Hematopoietic multipotent progenitor cell treated with erythropoietin and hydrocortisone succinate and interleukin-3 and kit ligand, for 17 days (in vitro differentiated cells): Measurements from ENCODE around the gene CPLX3.

ENCODE experiments used
- DNase-seq: peaks from one replicate; pipeline ENCODE4 v3.0.0-alpha.2; 2015; ENCODE audit warnings: low spot score

The CPLX3 gene

DNA sequence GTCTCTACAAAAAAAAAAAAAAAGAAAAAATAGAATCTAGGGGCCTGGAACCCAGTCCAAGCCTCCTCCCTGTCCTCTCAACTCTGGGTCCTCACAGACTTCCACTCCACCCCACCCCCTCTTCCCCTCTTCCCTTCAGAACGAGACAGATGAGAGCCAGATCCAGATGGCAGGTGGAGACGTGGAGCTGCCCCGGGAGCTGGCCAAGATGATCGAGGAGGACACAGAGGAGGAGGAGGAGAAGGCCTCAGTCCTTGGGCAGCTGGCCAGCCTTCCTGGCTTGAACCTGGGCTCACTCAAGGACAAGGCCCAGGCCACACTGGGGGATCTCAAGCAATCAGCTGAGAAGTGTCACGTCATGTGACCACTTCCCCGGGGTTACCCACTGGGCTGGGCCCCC is 3.6 kb downstream of the CPLX3 start:
- DNase-seq, result no peak

GRCh38 chr15:74830868-74831267 is 4.4 kb downstream of the CPLX3 start:
- no peak for DNase-seq

DNA sequence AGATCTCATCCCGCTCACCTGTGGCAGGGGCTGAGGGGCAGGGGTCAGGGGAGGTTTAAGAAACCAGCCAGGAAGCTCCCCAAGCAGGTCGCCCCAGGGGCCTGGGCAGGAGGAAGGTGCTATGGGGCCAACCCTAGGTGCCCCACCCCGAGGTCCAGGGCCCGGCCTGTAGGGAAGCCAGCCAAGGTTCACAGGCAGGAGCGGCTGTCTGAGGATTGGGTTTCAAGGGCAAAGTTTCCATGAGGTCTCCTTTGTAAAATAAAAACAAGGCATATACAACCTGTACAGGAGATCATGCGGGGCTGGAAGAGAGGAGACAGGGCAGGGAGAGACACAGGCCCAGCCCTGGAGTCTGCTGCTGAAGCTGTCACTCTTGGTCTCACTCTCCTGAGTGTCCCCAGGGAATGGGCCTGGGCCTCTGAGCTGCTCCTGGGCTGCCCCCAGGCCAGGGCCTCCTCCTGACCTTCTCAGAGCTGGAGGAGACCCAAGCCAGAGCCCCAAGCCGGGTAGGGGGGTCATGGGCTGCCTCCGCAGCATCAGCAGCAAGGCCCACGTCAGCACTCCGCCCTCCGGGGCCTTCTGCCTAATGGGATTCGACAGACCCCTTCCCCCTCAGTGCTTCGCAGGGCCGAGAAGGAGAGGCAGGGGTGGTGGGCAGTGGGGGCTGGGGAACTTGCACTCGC is 5.5 kb downstream of the CPLX3 start:
- DNase-seq, result no peak

- DNase-seq, result no peak
Observed at GRCh38 chr15:74832826-74833225, 6.4 kb downstream of the CPLX3 start.

- no peak for DNase-seq
Observed at GRCh38 chr15:74833376-74834107, 7.1 kb downstream of the CPLX3 start.

- peak; percentile 50 for DNase-seq
Observed at GRCh38 chr15:74835312-74835823, 8.9 kb downstream of the CPLX3 start.

DNA sequence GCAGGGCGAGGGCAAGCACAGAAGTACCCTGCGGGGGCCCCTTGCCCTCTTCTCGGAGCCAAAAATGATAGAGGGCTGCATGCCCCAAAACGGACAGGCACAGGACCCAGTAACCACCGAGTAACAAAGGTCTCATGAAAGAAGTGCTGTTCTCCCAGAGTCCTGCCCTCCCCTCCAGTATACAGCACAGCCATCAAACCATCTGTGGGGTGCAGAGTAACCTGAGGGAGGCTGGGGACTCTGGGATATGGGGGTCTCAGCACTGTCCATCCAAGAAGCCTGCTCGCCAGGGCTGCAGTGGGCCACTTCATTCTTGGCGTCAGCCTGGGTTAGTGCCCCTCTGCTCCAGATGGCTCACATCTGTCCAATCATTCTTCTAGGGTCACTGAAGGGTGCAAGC is 10.4 kb downstream of the CPLX3 start:
- DNase-seq, result no peak

GRCh38 chr15:74837482-74838136 is 11.2 kb downstream of the CPLX3 start:
- no peak for DNase-seq

GRCh38 chr15:74838137-74838516 is 11.7 kb downstream of the CPLX3 start:
- no peak for DNase-seq

GRCh38 chr15:74838746-74839525 is 12.5 kb downstream of the CPLX3 start:
- DNase-seq, result no peak

DNA sequence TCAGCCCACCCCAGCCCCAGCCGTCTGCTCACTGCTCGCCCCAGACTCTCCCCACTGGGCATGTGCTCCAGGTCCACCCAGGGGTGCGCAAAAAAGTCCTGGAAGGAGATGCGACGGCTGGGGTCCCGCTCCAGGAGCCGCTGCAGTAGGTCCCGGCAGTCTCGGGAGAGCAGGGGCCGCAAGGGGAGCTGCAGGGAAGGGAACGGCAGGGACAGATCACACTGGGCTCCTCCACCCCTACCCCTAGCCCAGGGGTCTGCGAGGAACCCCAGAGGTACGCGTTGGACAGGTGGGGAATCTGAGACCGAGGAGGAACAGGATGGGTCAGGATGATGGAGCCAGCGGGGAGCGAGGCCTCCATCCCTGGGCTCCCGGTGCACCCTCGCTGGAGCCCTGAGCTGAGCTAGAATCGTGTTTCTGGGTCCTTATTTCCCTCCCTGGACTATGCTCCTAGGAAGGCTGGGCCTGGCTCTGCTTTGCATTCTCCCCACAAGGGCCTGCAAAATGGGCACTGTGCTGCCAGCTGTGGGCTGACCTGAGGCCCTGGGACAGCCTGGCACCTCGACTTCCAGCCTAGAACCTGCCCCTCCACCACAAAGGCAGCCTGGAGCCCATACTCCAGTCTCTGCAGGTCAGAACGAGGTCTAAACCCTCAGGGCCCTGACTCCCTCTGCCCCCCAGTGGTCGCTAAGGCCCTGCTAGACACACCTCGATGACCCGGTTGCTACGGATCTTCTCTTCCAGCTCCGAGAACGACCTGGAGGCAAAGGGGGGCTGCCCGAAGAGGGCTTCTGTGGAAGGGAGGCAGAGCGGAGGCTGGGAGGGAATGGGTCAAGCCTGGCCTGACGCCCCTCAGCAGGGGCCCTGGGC is 13.3 kb downstream of the CPLX3 start:
- no peak for DNase-seq

DNA sequence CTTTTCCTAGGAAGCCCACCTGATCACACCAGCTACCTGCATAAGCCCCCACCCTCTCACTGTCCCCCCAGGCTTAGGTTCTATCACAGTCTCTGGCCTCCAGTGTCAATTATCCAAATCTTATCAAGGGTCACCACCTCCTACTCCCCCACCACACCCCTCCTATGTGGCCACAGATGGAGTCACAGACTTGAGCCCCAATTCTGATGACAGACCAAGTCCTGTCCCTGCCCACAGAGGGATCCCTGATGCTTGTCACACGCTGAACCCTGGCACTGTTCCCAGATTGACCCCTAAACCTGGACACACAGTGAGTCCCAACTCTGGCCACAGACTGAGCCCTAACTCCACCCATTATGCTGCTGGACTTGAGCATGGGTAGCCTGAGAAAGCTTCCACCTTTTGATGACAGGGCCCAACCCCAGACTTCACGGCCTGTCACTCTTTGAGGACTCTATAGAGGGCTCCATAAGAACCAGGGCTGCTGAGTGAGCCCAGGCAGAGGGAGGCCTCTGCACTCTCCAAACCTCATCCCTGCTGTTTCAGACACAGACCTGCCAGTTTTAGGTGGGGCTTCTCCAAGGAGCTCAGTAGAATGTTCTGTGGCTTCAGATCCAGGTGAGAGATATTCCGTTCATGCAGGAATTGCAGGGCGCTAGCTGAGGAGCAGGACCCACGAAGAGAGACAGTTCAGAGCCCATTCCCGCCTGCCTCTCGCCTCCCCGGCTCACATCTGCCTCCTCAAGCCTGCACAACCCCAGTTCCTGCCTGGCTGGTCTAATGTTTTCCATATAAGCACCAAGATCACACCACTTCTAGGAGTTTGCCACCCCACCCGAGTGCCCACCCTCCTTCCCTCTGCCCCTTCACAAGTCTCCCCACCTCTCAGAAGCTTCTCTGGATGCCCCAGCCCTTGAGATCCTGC is 14.7 kb downstream of the CPLX3 start:
- DNase-seq, result no peak

DNA sequence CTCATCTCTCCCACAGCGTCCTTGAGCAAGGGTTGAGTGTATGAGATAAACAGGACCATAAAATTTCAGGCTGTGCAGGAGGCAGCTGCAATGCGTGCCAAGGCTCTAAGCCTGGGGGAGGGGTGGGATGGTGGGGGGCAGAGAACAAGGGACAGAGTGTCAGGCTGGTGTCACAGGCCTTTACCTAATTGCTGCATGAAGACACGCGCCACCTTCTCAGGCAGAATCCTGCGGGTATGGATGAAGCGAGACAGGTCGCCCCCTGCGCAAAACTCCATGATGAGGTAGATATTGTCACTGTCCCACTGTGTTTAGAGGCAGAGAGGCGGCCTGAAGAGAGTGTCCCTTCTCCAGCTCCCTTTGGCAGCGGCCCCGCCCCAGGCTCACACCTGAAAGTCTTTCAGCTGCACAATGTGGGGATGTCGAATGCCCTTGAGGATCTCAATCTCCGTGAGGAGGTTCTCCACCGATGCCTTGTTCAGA is 15.5 kb downstream of the CPLX3 start:
- no peak for DNase-seq

- DNase-seq, result peak; percentile 85
Observed at GRCh38 chr15:74842581-74843444, 16.4 kb downstream of the CPLX3 start, which contains the start of gene ULK3. ULK3 (minus strand) TSS chr15:74843156; CDS start chr15:74843105, 51 bp downstream.

DNA sequence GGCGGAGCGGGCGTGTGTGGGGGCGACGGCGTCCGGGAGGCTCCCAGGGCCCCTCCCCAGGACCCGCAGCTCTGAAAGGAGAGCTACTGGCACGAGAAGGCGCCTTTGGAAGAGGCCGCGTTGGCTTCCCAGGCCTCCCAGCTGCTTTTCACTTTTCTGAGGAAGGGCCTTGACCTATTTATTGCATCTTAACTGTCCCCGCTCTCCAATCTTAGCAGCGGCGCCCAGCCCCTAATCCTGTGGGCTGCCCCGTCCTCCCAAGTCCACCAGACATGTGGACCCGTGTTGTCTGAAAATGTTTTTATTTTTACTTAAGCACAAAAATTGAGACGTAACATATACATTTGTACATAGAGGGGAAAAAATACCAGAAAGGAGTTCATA is 17.0 kb downstream of the CPLX3 start:
- DNase-seq, result no peak

GRCh38 chr15:74843891-74844299 is 17.5 kb downstream of the CPLX3 start:
- DNase-seq, result peak; percentile 69

- no peak for DNase-seq
Observed at GRCh38 chr15:74844319-74845207, 18.1 kb downstream of the CPLX3 start.

DNA sequence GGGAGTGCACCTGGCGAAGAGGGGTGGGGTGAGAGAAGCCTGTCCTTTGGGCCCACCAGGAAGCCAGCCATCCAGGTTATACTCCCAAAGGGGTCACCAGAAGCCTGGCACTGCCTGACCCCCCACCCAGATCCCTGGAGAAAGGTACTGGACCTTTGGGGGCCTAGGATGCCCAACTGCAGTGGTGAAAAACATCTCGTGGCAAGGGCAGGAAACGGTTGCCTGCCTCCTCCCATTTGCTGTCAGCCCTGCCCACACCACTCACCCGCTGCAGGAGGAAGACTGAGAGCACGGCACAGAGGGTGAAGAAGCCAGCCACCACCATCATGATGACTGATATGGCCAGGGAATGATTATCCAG is 18.8 kb downstream of the CPLX3 start:
- DNase-seq, result no peak
